CD4-positive, CD25-positive, alpha-beta regulatory T cell (primary cell): ENCODE measurements around the gene DIP2A. TPM values are rescaled to one million over a fixed set of nuclear protein-coding genes. Genes with fewer than 3 reads are reported as not detected.

Source experiments
- ATAC-seq, 2 donors: fragments of 150-1000 bp; cut with Tn5 transposase; one replicate each; pipeline ENCODE4 v1.10.0; 2021; ENCODE audit warnings: low read depth in 2 of 2, moderate number of reproducible peaks in 2 of 2, moderate library complexity in 1 of 2
- DNase-seq, 3 donors: peaks; one replicate each; pipeline versions ENCODE4 v3.0.0 to v3.0.0-alpha.2; 2012 to 2022; ENCODE audit warnings: mixed read lengths in 1 of 3
- H3K27ac ChIP-seq: one replicate; pipeline ENCODE4 v1.7.0; 2013; ENCODE audit warnings: mild to moderate bottlenecking, low read length; ENCODE audit not compliant: insufficient read depth, poor library complexity, severe bottlenecking
- H3K27me3 ChIP-seq: one replicate; pipeline ENCODE4 v1.7.0; 2013; ENCODE audit warnings: low read length; ENCODE audit not compliant: control insufficient read depth, insufficient read depth
- H3K36me3 ChIP-seq: one replicate; pipeline ENCODE4 v1.7.0; 2013; ENCODE audit warnings: mild to moderate bottlenecking, low read length, moderate library complexity; ENCODE audit not compliant: control insufficient read depth, insufficient read depth
- H3K4me1 ChIP-seq: 2 replicates; pipeline ENCODE4 v1.7.0; 2013; ENCODE audit warnings: mild to moderate bottlenecking, low read length; ENCODE audit not compliant: insufficient read depth, control insufficient read depth, poor library complexity, severe bottlenecking
- H3K4me3 ChIP-seq: one replicate; pipeline ENCODE4 v1.7.0; 2013; ENCODE audit warnings: low read depth, mild to moderate bottlenecking, low read length, moderate library complexity
- H3K9me3 ChIP-seq, 2 experiments: 1 replicate in 1 of 2; 2 replicates in 1 of 2; pipeline ENCODE4 v1.7.0; 2013; ENCODE audit warnings: low read length in 2 of 2, mild to moderate bottlenecking in 1 of 2, moderate library complexity in 1 of 2; ENCODE audit not compliant: control insufficient read depth in 2 of 2
- H3K27ac Mint-ChIP-seq, 3 donors: one replicate each; pipeline ENCODE4 v1.8.0; 2020 to 2022; ENCODE audit warnings: mild to moderate bottlenecking in 3 of 3, mixed read lengths in 3 of 3, moderate library complexity in 2 of 3
- H3K27me3 Mint-ChIP-seq: one replicate; pipeline ENCODE4 v1.8.0; 2022; ENCODE audit warnings: mild to moderate bottlenecking, mixed read lengths
- H3K36me3 Mint-ChIP-seq: one replicate; pipeline ENCODE4 v1.8.0; 2020; ENCODE audit warnings: mixed read lengths
- H3K4me1 Mint-ChIP-seq, 4 donors: one replicate each; pipeline ENCODE4 v1.8.0; 2020 to 2022; ENCODE audit warnings: mixed read lengths in 4 of 4, mild to moderate bottlenecking in 1 of 4
- H3K4me3 Mint-ChIP-seq, 4 donors: one replicate each; pipeline ENCODE4 v1.8.0; 2020 to 2022; ENCODE audit warnings: mild to moderate bottlenecking in 4 of 4, mixed read lengths in 4 of 4, moderate library complexity in 3 of 4
- H3K9me3 Mint-ChIP-seq, 7 donors: one replicate each; pipeline ENCODE4 v1.8.0; 2020 to 2022; ENCODE audit warnings: mixed read lengths in 7 of 7, mild to moderate bottlenecking in 3 of 7, moderate library complexity in 2 of 7
- polyA plus RNA-seq, 4 donors: library from polyadenylated mRNA; unstranded; fragments of 300-500 nt; fragmentation: Illumina TruSeq; gene quantifications; one replicate each; pipeline ENCODE4 v1.2.3, GENCODE V29; 2021
- total RNA-seq: library from RNA; stranded (reverse); gene quantifications from one replicate; pipeline ENCODE4 v1.2.3, GENCODE V29; 2022

DIP2A gene
- total and polyA plus RNA-seq, 5 donors from 2014 or later = 12.6 to 125 (median 17.0) TPM

GRCh38 chr21:46454634-46455390 is 3.9 kb upstream of the DIP2A start:
- peak overlapping the region in 1 of 3 donors; percentile 93 for H3K27ac Mint-ChIP-seq
- Histone ChIP-seq H3K4me3 (no peak overlapping the region), H3K4me1 (peaks cover 25% of the 10 kb centered on the region), H3K27ac (no peak overlapping the region), H3K36me3 (peaks cover 10% of the 10 kb centered on the region), H3K9me3 (no peaks in the 10 kb centered on the region), H3K27me3 (no peaks in the 10 kb centered on the region)
- ATAC-seq (no peak), DNase-seq (no peak)
- peaks cover 10 to 47% (median 34%) of the 10 kb centered on the region in 4 donors for H3K4me1 Mint-ChIP-seq
- H3K36me3 Mint-ChIP-seq = peaks cover 9% of the 10 kb centered on the region
- no peaks in the 10 kb centered on the region for H3K27me3 Mint-ChIP-seq
- H3K4me3 Mint-ChIP-seq = peak overlapping the region in 1 of 4 donors; percentile 62
- no peaks in the 10 kb centered on the region for H3K9me3 Mint-ChIP-seq

- peak overlapping the region; percentile 14 to 97 (median 90) for H3K4me3 Mint-ChIP-seq
- no peak for DNase-seq
- H3K9me3 Mint-ChIP-seq = no peaks in the 10 kb centered on the region
- Histone ChIP-seq H3K9me3 (no peaks in the 10 kb centered on the region), H3K27ac (no peak overlapping the region), H3K27me3 (no peaks in the 10 kb centered on the region), H3K4me3 (no peak overlapping the region), H3K36me3 (peaks cover 10% of the 10 kb centered on the region), H3K4me1 (peaks cover 34% of the 10 kb centered on the region)
- H3K36me3 Mint-ChIP-seq = peaks cover 2% of the 10 kb centered on the region
- peak overlapping the region in 2 of 3 donors; percentile 69 to 93 for H3K27ac Mint-ChIP-seq
- peaks cover 17 to 56% (median 37%) of the 10 kb centered on the region in 4 donors for H3K4me1 Mint-ChIP-seq
- ATAC-seq = no peak
- H3K27me3 Mint-ChIP-seq = no peaks in the 10 kb centered on the region
Measured at GRCh38 chr21:46455575-46456385, 2.9 kb upstream of the DIP2A start.

- ATAC-seq (no peak), DNase-seq (no peak)
- H3K4me3 Mint-ChIP-seq = peak overlapping the region; percentile 85 to 97 (median 94)
- Histone ChIP-seq H3K9me3 (no peaks in the 10 kb centered on the region), H3K4me1 (peaks cover 35% of the 10 kb centered on the region), H3K27me3 (no peaks in the 10 kb centered on the region), H3K27ac (peak overlapping the region; percentile 30), H3K36me3 (peaks cover 10% of the 10 kb centered on the region), H3K4me3 (no peak overlapping the region)
- peak overlapping the region; percentile 38 to 93 (median 69) for H3K27ac Mint-ChIP-seq
- peaks cover 17 to 61% (median 43%) of the 10 kb centered on the region in 4 donors for H3K4me1 Mint-ChIP-seq
- H3K9me3 Mint-ChIP-seq = no peaks in the 10 kb centered on the region
- H3K27me3 Mint-ChIP-seq = no peaks in the 10 kb centered on the region
- H3K36me3 Mint-ChIP-seq = no peaks in the 10 kb centered on the region
Measured at GRCh38 chr21:46456750-46457149, 1.9 kb upstream of the DIP2A start.

- Mint-ChIP-seq H3K27ac (peak overlapping the region; percentile 91 to 93 (median 92)), H3K9me3 (no peaks in the 10 kb centered on the region), H3K36me3 (no peaks in the 10 kb centered on the region), H3K4me3 (peak overlapping the region; percentile 85 to 97 (median 94)), H3K27me3 (no peaks in the 10 kb centered on the region), H3K4me1 (peaks cover 17 to 65% (median 47%) of the 10 kb centered on the region in 4 donors)
- Histone ChIP-seq H3K27me3 (no peaks in the 10 kb centered on the region), H3K36me3 (peaks cover 15% of the 10 kb centered on the region), H3K9me3 (no peaks in the 10 kb centered on the region), H3K4me3 (peak overlapping the region; percentile 72), H3K27ac (peak overlapping the region; percentile 85), H3K4me1 (peaks cover 35% of the 10 kb centered on the region)
- ATAC-seq (no peak), DNase-seq (peak in 2 of 3 donors; percentile 15 to 54)
Measured at GRCh38 chr21:46457801-46458314, 833 bp upstream of the DIP2A start.

GRCh38 chr21:46459024-46459355 is 299 bp downstream of the DIP2A start:
- H3K36me3 ChIP-seq = peaks cover 20% of the 10 kb centered on the region
- no peaks in the 10 kb centered on the region for H3K27me3 Mint-ChIP-seq
- H3K4me3 Mint-ChIP-seq = peak overlapping the region; percentile 85 to 97 (median 88)
- no peaks in the 10 kb centered on the region for H3K9me3 Mint-ChIP-seq
- peaks cover 17 to 64% (median 43%) of the 10 kb centered on the region in 4 donors for H3K4me1 Mint-ChIP-seq
- H3K27ac Mint-ChIP-seq = peak overlapping the region in 1 of 3 donors; percentile 80
- no peaks in the 10 kb centered on the region for H3K9me3 ChIP-seq
- no peaks in the 10 kb centered on the region for H3K36me3 Mint-ChIP-seq
- H3K4me3 ChIP-seq = no peak overlapping the region
- DNase-seq (no peak), ATAC-seq (no peak)
- H3K27me3 ChIP-seq = no peaks in the 10 kb centered on the region
- H3K27ac ChIP-seq = peak overlapping the region; percentile 75
- H3K4me1 ChIP-seq = peaks cover 35% of the 10 kb centered on the region

GRCh38 chr21:46459356-46460112 is 843 bp downstream of the DIP2A start:
- Mint-ChIP-seq H3K4me3 (peak overlapping the region; percentile 91 to 98 (median 96)), H3K27me3 (no peaks in the 10 kb centered on the region), H3K9me3 (no peaks in the 10 kb centered on the region), H3K27ac (peak overlapping the region; percentile 71 to 93 (median 91)), H3K4me1 (peaks cover 21 to 67% (median 40%) of the 10 kb centered on the region in 4 donors), H3K36me3 (peaks cover 3% of the 10 kb centered on the region)
- Histone ChIP-seq H3K27ac (peak overlapping the region; percentile 75), H3K4me3 (peak overlapping the region; percentile 68), H3K36me3 (peaks cover 22% of the 10 kb centered on the region), H3K9me3 (no peaks in the 10 kb centered on the region), H3K27me3 (no peaks in the 10 kb centered on the region), H3K4me1 (peaks cover 35% of the 10 kb centered on the region)
- peak in 2 of 3 donors; percentile 7 to 17 for DNase-seq
- no peak for ATAC-seq

DNA sequence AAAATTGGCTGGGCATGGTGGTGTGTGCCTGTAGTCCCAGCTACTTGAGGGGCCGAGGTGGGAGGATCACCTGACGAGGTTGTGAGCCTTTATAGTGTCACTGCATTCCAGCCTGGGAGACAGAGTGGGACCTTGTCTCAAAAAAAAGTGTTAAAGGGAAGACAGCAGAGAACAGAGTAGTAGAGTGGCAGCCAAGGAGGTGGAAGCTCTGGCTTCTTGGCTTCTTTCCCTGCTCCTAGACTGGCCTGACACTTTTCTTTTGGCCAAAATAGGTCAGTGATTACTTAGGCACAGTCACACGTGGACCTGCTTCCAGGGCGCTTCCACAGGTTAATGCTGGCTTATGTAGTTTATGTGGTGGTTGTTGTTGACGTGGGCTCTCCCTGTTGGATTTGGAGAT is 3.2 kb downstream of the DIP2A start:
- H3K4me3 Mint-ChIP-seq = peak overlapping the region in 2 of 4 donors; percentile 72 to 79
- H3K9me3 Mint-ChIP-seq = no peaks in the 10 kb centered on the region
- H3K4me1 ChIP-seq = peaks cover 28% of the 10 kb centered on the region
- DNase-seq (no peak), ATAC-seq (no peak)
- H3K36me3 ChIP-seq = peaks cover 15% of the 10 kb centered on the region
- peaks cover 17 to 51% (median 32%) of the 10 kb centered on the region in 4 donors for H3K4me1 Mint-ChIP-seq
- H3K27ac Mint-ChIP-seq = peak overlapping the region in 2 of 3 donors; percentile 4 to 65
- H3K4me3 ChIP-seq = no peak overlapping the region
- H3K9me3 ChIP-seq = no peaks in the 10 kb centered on the region
- no peaks in the 10 kb centered on the region for H3K27me3 Mint-ChIP-seq
- H3K36me3 Mint-ChIP-seq = peaks cover 6% of the 10 kb centered on the region
- no peak overlapping the region for H3K27ac ChIP-seq
- no peaks in the 10 kb centered on the region for H3K27me3 ChIP-seq
